Non-pigmented ciliary epithelial cell (primary cell): Measurements from ENCODE around the gene BLCAP.

ENCODE experiments used
- DNase-seq: peaks from one replicate; pipeline ENCODE4 v3.0.0-alpha.2; 2010; ENCODE audit warnings: low read depth

The BLCAP gene

GRCh38 chr20:37529214-37529967, 1.7 kb upstream of the BLCAP start:
- DNase-seq: no peak

GRCh38 chr20:37528446-37529213, 954 bp upstream of the BLCAP start:
- no peak for DNase-seq

GRCh38 chr20:37526839-37527637, 638 bp downstream of the BLCAP start:
- DNase-seq: no peak

GRCh38 chr20:37526238-37526838, 1.3 kb downstream of the BLCAP start:
- DNase-seq: no peak

- no peak for DNase-seq
Observed at GRCh38 chr20:37525810-37526209, 1.9 kb downstream of the BLCAP start.

GRCh38 chr20:37524859-37525708, 2.6 kb downstream of the BLCAP start:
- no peak for DNase-seq

- no peak for DNase-seq
Observed at GRCh38 chr20:37523911-37524700, 3.6 kb downstream of the BLCAP start.

- DNase-seq: no peak
Observed at GRCh38 chr20:37523012-37523391, 4.7 kb downstream of the BLCAP start.

- DNase-seq: no peak
Observed at GRCh38 chr20:37522260-37523011, 5.2 kb downstream of the BLCAP start.

GRCh38 chr20:37521061-37521771, 6.5 kb downstream of the BLCAP start, which contains the start of gene NNAT:
Gene NNAT (plus strand): TSS chr20:37521250. CDS start chr20:37521332, 82 bp downstream.
- DNase-seq: no peak

GRCh38 chr20:37520419-37520955, 7.2 kb downstream of the BLCAP start:
- no peak for DNase-seq

GRCh38 chr20:37519508-37520418, 7.9 kb downstream of the BLCAP start:
- DNase-seq: no peak

- no peak for DNase-seq
Observed at GRCh38 chr20:37518606-37519507, 8.8 kb downstream of the BLCAP start.

- no peak for DNase-seq
Observed at GRCh38 chr20:37518059-37518458, 9.6 kb downstream of the BLCAP start.

GRCh38 chr20:37516811-37517750, 10.6 kb downstream of the BLCAP start:
- no peak for DNase-seq
